LNCAP (cell line): ENCODE data around the gene ARAP1.

ENCODE experiments used
- TF ChIP-seq, protein P1 (sequence below): fragments of 450-650 bp; IDR thresholded peaks from 2 replicates; pipeline ENCODE4 v1.5.1; 2017; ENCODE audit warnings: mild to moderate bottlenecking

The ARAP1 gene

DNA sequence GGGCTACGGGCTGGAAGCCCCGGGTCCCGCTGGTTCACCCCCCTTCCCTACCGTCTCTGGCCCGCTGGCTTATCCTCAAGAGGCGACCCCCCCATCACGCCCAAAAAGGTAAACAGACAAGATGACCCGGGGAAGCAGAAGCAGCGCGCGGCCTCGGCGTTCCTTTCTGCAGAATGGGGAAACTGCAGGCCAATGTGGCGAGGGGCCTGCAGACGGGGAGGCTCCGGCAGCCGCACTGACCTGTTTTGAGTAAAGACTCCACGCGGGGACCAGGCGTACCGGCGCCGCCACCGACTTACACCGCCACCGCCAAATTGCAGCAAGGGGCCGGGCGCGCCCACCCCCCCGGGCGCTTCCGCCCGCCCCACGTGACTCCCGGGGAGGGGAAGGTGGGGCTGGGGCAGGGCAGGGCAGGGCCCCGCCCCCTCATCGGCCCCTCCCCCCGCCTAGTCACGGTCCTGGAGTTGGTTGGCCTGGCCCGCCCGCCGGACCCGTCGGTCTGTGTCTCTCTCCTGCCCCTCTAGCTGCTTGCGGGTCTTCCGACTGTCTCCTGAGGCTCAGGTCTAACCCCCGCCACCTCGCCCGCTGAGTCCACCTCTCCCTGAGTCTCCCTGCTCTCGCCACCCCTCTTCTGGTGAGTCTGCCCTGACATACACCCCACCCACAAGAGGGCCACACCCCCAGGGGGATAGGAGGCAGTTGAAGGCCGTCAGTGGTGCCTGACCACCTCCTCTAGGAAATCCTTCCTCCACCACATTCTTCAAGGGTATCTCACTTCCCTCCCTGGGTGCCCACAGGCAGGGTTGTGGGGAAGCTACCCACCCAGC, at the start of gene ARAP1:
Gene ARAP1 (minus strand): TSS at position 321 of the 827 bp plus-strand sequence. CDS start 25,280 bp downstream, outside the sequence.
- TF ChIP-seq, protein P1, sequence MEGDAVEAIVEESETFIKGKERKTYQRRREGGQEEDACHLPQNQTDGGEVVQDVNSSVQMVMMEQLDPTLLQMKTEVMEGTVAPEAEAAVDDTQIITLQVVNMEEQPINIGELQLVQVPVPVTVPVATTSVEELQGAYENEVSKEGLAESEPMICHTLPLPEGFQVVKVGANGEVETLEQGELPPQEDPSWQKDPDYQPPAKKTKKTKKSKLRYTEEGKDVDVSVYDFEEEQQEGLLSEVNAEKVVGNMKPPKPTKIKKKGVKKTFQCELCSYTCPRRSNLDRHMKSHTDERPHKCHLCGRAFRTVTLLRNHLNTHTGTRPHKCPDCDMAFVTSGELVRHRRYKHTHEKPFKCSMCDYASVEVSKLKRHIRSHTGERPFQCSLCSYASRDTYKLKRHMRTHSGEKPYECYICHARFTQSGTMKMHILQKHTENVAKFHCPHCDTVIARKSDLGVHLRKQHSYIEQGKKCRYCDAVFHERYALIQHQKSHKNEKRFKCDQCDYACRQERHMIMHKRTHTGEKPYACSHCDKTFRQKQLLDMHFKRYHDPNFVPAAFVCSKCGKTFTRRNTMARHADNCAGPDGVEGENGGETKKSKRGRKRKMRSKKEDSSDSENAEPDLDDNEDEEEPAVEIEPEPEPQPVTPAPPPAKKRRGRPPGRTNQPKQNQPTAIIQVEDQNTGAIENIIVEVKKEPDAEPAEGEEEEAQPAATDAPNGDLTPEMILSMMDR, result no peak

GRCh38 chr11:72799441-72799840, 47.2 kb upstream of the ARAP1 start:
- TF ChIP-seq, protein P1, result no peak

DNA sequence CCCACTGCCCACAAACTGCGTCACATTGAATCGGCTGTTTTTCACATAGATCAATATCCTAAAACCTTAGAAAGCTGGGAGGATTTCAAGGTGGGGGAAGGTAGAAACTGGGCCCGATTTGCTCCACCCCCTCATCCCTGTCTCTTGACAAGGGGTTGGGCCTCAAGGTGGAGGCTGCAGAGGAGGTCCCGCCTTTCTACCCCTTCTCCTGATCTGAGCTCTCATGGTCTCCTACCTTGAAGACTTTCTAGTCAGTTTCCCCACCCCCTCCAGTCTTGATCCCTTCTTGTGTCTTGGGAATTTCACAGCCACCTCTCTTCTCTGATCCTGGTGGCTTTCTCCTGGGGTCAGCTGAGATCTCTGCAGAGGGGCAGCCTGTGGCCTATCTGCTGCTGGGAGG, 46.2 kb upstream of the ARAP1 start:
- TF ChIP-seq, protein P1, result no peak

DNA sequence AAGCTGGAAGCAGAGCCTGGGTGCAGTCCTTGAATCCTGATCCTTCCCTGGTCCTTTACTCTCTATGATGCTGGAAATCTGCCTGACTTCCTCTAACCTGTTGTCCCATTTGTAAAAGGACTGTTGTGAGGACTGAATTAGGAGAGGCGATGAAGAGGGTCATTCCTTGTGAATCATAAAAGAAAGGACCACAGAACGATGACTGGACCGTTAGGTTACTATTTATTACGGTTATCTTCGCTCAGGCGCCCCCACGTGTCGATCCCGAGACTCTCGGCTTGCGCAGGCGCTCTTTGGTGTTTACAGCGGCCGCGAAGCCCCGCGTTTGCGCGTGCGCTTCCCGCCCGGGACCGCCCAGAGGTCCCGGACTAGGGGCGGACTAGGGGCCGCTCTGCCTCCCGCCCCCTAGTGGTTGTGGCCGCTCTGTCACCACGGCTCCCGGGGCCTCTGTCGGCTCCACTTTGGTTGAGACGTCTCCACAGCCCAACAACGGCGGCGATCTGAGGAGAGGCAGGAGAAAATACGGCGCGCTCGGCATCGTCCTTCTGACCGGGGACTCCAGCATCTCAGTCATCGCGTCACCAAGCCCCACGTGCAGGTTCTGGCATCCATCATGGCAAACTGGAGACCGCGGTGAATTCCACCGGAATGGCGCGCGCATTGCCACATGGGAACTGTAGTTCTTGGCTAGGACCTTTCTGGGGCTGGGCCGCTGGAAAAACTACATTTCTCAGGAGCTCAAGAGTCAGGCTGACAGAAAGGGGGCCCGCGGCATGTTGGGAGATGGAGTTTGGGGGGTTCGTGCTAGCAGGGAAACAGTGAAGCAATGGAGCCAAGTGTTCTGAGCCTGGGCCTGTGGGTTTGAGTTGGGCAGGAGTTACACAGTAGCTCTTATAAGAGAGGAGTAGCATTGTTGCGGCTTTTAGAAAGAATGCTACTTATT, 41.5 kb upstream of the ARAP1 start, which contains the start of gene STARD10:
Gene STARD10 (minus strand): TSS at position 623 of the 943 bp plus-strand sequence. CDS start 12,866 bp downstream, outside the sequence.
- TF ChIP-seq, protein P1, result peak; percentile 97

DNA sequence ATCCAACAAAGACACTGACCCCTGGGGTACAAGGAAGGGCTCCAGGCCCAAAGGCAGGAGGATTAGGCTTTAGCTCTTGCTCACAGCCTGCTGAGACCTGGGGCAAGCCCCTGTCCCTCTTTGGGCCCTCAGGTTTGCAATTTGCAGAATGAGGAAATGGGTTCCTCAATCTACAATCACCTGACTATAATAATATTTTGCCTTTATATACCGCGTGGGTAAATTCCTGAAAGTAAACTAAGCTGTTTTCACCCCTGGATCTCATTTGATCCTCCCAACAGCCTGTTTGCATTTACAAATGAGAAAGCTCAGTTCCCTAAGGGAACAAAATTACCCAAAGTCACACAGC, 40.8 kb upstream of the ARAP1 start:
- TF ChIP-seq, protein P1, result no peak

- TF ChIP-seq, protein P1, result no peak
These were observed 40.3 kb upstream of the ARAP1 start for GRCh38 chr11:72792437-72793021.

DNA sequence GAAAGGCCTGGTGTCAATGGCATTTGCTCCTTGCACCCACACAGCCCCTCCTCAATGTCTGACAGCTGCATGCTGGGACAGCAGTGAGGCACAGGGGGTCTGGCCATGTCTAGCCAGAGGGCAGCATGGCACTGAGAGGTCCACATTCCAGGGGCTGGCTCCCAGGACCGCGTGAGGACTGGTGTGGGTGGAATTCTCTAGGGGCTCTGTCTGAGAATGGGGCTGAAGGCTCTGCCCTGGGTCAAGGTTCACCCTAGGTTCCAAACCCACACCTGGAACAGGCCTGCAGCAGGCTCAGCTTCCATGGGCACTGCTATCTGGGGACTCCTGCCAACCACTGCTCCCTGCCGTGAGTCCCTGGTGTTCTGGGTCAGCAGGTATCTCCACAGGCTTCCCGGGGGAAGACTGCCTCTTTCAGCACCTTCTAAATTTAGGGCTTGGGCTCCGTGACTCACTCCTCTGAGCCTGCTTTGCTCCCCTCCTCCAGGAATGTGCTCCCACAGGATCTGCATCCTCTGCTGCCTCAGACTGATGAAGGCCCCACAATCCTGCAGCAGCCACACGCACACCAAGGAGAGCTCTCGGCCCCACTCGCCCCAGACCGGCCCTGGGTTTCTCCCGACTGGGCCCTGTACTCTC, 37.4 kb upstream of the ARAP1 start:
- TF ChIP-seq, protein P1, result no peak
